D721Med (cell line): ENCODE measurements around the gene SORCS1.

Experiments used
- DNase-seq: peaks from one replicate; pipeline ENCODE4 v3.0.0; 2011; ENCODE audit warnings: low spot score; ENCODE audit not compliant: insufficient read length
- FAIRE-seq: peaks from 2 replicates; lab custom pipeline; 2011; peaks lifted over from hg19 to GRCh38; lab: Jason Lieb, UNC
- CTCF ChIP-seq: IDR thresholded peaks from 2 replicates; pipeline ENCODE4 v1.5.1; 2012; ENCODE audit warnings: mild to moderate bottlenecking, control low read depth; ENCODE audit not compliant: insufficient read depth; ENCODE audit errors: missing control alignments

Gene SORCS1

GRCh38 chr10:106877574-106877973, 286.9 kb downstream of the SORCS1 start:
- FAIRE-seq (no peak), DNase-seq (no peak)
- no peak for TF ChIP-seq CTCF

- DNase-seq (no peak), FAIRE-seq (no peak)
- no peak for TF ChIP-seq CTCF
Measured at GRCh38 chr10:106874604-106874889, 290.0 kb downstream of the SORCS1 start.

- no peak for TF ChIP-seq CTCF
- FAIRE-seq, result no peak
- no peak for DNase-seq
Measured at GRCh38 chr10:106873770-106874603, 290.5 kb downstream of the SORCS1 start.

GRCh38 chr10:106872176-106872575, 292.3 kb downstream of the SORCS1 start:
- DNase-seq, result no peak
- TF ChIP-seq CTCF, result no peak
- no peak for FAIRE-seq

- DNase-seq, result no peak
- no peak for TF ChIP-seq CTCF
- FAIRE-seq, result no peak
Measured at GRCh38 chr10:106866244-106866845, 298.2 kb downstream of the SORCS1 start.

- FAIRE-seq, result no peak
- TF ChIP-seq CTCF, result no peak
Measured at GRCh38 chr10:106864031-106864430, 300.5 kb downstream of the SORCS1 start.

GRCh38 chr10:106863549-106863948, 301.0 kb downstream of the SORCS1 start:
- no peak for FAIRE-seq
- DNase-seq, result no peak
- TF ChIP-seq CTCF, result peak; percentile 10

More at GRCh38 chr10:106864031-106864430, 300.5 kb downstream of the SORCS1 start:
- no peak for DNase-seq
